ENCODE data around the gene DNLZ.

DNLZ gene

GRCh38 chr9:136339173-136339957 is 24.2 kb downstream of the DNLZ start:
- DNase-seq (ENCODE audit: low read depth), result peak; percentile 55
- no peak overlapping the region for H3K4me3 ChIP-seq (ENCODE audit: control insufficient read depth, low read depth, low read length)

GRCh38 chr9:136338511-136338910 is 25.0 kb downstream of the DNLZ start:
- H3K4me3 ChIP-seq (ENCODE audit: control insufficient read depth, low read depth, low read length), result no peak overlapping the region
- no peak for TF ChIP-seq CTCF (conservative IDR thresholded peaks at IDR 0.05; ENCODE audit: control insufficient read depth, insufficient read depth, low read depth, low read length)
- DNase-seq (ENCODE audit: low read depth), result no peak

More at GRCh38 chr9:136339173-136339957, 24.2 kb downstream of the DNLZ start:
- TF ChIP-seq CTCF (conservative IDR thresholded peaks at IDR 0.05; ENCODE audit: control insufficient read depth, insufficient read depth, low read depth, low read length), result peak; percentile 69

GRCh38 chr9:136337416-136338395 is 25.8 kb downstream of the DNLZ start:
- H3K4me3 ChIP-seq (ENCODE audit: control insufficient read depth, low read depth, low read length), result no peak overlapping the region
- no peak for TF ChIP-seq CTCF (conservative IDR thresholded peaks at IDR 0.05; ENCODE audit: control insufficient read depth, insufficient read depth, low read depth, low read length)
- DNase-seq (ENCODE audit: low read depth), result no peak

GRCh38 chr9:136336881-136337280 is 26.7 kb downstream of the DNLZ start:
- H3K4me3 ChIP-seq (ENCODE audit: control insufficient read depth, low read depth, low read length), result no peak overlapping the region
- TF ChIP-seq CTCF (conservative IDR thresholded peaks at IDR 0.05; ENCODE audit: control insufficient read depth, insufficient read depth, low read depth, low read length), result no peak

GRCh38 chr9:136336156-136336870 is 27.2 kb downstream of the DNLZ start:
- peak; percentile 47 for DNase-seq (ENCODE audit: low read depth)
- no peak for TF ChIP-seq CTCF (conservative IDR thresholded peaks at IDR 0.05; ENCODE audit: control insufficient read depth, insufficient read depth, low read depth, low read length)
- H3K4me3 ChIP-seq (ENCODE audit: control insufficient read depth, low read depth, low read length), result no peak overlapping the region

More at GRCh38 chr9:136336881-136337280, 26.7 kb downstream of the DNLZ start:
- no peak for DNase-seq (ENCODE audit: low read depth)
